HUES64 (cell line): ENCODE data around the gene AK2.
A peak's percentile ranks its signal among the peaks of the same experiment; 100 is the strongest.

ENCODE experiments used
- H3K27ac ChIP-seq: 2 replicates; pipeline ENCODE4 v1.7.0; 2013; ENCODE audit warnings: low read depth, low read length, inconsistent platforms
- H3K27me3 ChIP-seq: 2 replicates; pipeline ENCODE4 v1.6.1; 2013; ENCODE audit warnings: mild to moderate bottlenecking, low read length; ENCODE audit not compliant: insufficient read depth
- H3K36me3 ChIP-seq: 2 replicates; pipeline ENCODE4 v1.6.1; 2013; ENCODE audit warnings: mild to moderate bottlenecking, low read length; ENCODE audit not compliant: insufficient read depth
- H3K4me1 ChIP-seq: 2 replicates; pipeline ENCODE4 v1.6.1; 2013; ENCODE audit warnings: mild to moderate bottlenecking, low read length, moderate library complexity; ENCODE audit not compliant: insufficient read depth
- H3K4me3 ChIP-seq: 2 replicates; pipeline ENCODE4 v1.5.1; 2013; ENCODE audit warnings: mild to moderate bottlenecking, low read length, moderate library complexity
- H3K9ac ChIP-seq: 2 replicates; pipeline ENCODE4 v1.6.1; 2013; ENCODE audit warnings: mild to moderate bottlenecking, low read depth, low read length
- H3K9me3 ChIP-seq: 2 replicates; pipeline ENCODE4 v1.6.1; 2013; ENCODE audit warnings: low read depth, low read length; ENCODE audit not compliant: insufficient read depth
- WGBS: fragments of 150-250, 120-280 bp; methylation state at CpG from one replicate; pipeline ENCODE4 v1.1.7; 2013; ENCODE audit warnings: missing lambda C conversion rate; 5-methylcytosine and 5-hydroxymethylcytosine counted together

AK2 gene

DNA sequence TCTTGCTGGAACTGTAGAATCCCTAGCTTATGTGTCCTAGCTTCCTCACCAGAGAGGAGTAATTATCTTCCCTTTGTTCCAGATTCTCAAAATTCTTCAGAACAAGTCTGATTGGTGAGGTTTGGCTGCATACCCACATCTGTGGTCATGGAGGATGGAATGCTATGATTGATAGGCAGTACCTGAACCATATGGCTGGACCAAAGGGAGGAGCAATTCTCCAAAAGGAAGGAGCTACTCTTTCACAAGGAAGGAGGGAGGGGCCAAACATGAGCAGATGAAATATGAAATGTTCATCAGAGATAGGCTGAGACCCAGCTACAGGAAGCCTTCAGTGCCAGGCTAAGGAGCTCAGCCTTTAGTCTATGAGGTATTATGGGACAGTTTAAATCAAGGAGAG, 67.1 kb downstream of the AK2 start:
- H3K4me3 ChIP-seq: no peak overlapping the region
- no peaks in the 10 kb centered on the region for H3K9me3 ChIP-seq
- H3K9ac ChIP-seq: no peak overlapping the region
- H3K27me3 ChIP-seq: peaks cover 45% of the 10 kb centered on the region
- no peaks in the 10 kb centered on the region for H3K36me3 ChIP-seq
- no peak overlapping the region for H3K27ac ChIP-seq
- peaks cover 8% of the 10 kb centered on the region for H3K4me1 ChIP-seq

DNA sequence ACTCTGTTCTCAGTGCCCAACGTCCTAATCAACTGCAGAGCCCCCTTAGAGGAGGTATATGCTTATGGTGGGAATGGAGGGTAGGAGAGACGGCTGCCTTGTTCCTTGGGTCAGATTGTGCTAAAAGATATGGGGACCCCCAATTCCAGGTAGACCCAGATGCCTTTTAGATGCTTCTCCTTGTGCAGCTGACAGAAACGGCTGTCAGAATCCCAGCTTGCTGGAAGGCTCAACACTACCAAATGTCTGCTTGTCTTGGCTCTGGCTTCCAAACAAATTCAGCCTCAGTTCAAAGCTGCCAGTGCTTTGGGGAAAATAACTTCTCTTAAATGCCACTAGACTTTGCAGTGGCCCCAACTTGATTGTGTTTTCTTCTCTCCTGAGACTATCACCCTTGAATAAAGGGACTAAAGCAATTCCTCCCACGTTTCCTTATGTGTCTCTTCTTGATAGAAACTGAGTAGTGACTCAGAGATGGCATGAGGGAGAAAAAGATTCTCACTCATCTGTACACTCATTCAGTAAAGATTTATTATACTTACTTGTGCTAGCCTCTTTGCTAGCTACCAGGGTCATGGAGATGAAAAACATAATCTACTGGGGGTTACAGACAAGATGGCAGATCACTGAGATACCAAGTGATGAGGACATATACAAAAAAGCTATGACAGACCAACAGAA, 68.7 kb downstream of the AK2 start:
- H3K9ac ChIP-seq: no peak overlapping the region
- H3K9me3 ChIP-seq: no peaks in the 10 kb centered on the region
- H3K4me1 ChIP-seq: peaks cover 8% of the 10 kb centered on the region
- no peak overlapping the region for H3K27ac ChIP-seq
- no peak overlapping the region for H3K4me3 ChIP-seq
- WGBS: 87% methylated on average over 3 of the region's 4 CpGs
- H3K36me3 ChIP-seq: no peaks in the 10 kb centered on the region
- peaks cover 46% of the 10 kb centered on the region for H3K27me3 ChIP-seq

DNA sequence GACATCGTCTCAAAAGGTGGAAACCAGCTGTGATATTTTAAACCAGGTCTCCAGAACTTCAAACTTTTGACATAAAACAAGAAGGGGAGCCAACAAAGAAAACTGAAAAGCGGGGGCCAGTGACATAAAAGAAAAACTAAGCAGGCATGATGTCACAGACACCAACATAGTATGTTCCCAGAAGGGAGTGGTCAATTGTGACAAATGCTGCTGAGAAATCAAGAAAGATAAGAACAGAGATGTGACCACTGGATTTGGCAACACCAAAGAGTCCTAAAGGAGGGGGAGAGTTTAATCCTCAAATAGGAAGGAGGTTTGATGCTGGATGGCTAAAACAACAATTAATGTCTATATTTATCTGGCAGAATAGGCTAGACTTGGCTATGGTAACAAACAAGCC, 69.8 kb downstream of the AK2 start:
- H3K4me1 ChIP-seq: peaks cover 14% of the 10 kb centered on the region
- 92% methylated on average over 2 of the region's 2 CpGs for WGBS
- no peaks in the 10 kb centered on the region for H3K36me3 ChIP-seq

DNA sequence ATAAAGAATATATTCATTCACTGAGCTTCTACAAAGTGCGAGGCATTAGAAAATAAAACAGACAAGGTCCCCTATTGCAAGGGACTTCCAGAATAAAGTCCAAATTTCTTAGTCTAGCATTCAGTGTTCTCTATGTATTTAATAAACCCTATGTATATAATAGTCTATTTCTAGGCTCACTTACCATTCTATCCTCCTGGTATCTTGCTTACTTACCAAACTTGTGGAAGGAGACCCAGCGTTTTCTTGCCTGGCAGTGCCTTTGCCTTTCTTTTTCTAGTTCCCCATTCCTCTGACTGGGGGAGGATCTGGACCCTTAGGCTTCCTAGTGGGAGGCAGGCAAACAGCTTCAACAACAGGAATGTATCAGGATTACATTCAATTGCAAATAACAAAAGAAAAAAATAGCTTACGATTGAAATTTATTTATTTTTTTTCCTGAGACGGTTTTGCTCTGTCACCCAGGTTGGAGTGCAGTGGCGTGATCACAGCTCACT, 71.4 kb downstream of the AK2 start:
- no peak overlapping the region for H3K9ac ChIP-seq

More for the DNA sequence above, 69.8 kb downstream of the AK2 start:
- Histone ChIP-seq H3K27ac (no peak overlapping the region), H3K9ac (no peak overlapping the region), H3K9me3 (no peaks in the 10 kb centered on the region), H3K4me3 (no peak overlapping the region), H3K27me3 (peaks cover 42% of the 10 kb centered on the region)

DNA sequence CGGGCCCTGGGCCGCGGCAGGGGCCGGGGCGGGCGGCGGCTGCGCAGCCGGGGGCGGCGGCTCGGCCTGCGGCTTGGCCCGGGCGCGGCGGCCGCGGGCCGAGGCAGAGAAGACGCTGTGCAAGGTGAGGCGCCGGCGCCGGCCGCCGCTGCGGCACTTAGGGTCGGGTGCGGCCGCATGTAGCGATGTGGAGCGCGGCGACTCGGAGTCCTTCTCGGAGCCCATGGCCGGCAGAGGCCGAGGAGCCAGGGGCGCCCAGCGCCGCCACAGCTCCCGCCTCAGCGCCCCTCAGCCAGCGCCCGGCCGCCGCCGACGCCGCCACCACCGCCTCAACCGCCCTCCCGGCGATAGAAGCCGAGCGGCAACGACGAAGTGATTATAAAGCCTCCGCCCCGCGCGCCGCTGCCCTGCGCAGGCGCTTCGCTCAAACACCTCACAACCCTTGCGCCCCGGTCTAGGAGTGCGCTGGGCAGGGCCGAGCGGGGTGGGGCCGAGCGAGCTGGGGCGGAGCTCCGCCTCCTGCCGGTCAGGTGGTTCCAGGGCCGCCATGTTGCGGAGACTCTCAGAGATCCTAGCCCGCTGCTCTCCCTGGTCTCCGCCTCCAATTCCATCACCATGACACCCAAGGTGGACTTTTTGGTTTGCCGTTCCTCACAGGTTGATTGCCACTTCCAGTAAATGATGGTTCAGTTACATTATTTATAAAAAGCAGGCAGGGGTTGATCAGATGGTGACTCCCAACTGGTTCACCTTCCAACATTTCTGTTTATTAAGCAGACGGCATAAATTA, 72.0 kb downstream of the AK2 start, which contains the start of gene RNF19B:
RNF19B (minus strand) TSS at position 349 of the 790 bp plus-strand sequence; CDS start at position 225, 124 bp downstream.
- peak within 1 kb of the TSS; percentile 72 for H3K9ac ChIP-seq
- H3K27me3 ChIP-seq: peaks cover 24% of the 10 kb centered on the region
- peaks cover 14% of the 10 kb centered on the region for H3K4me1 ChIP-seq
- H3K9me3 ChIP-seq: no peaks in the 10 kb centered on the region
- H3K27ac ChIP-seq: peak within 1 kb of the TSS; percentile 82; the same call in 1 of the 2 replicates
- peak within 1 kb of the TSS; percentile 91 for H3K4me3 ChIP-seq
- H3K36me3 ChIP-seq: no peaks in the 10 kb centered on the region
- WGBS: 1% methylated on average over 83 of the region's 83 CpGs

More for the DNA sequence above, 71.4 kb downstream of the AK2 start:
- Histone ChIP-seq H3K9me3 (no peaks in the 10 kb centered on the region), H3K27ac (no peak overlapping the region; the same call in 1 of the 2 replicates), H3K36me3 (no peaks in the 10 kb centered on the region), H3K27me3 (peaks cover 27% of the 10 kb centered on the region), H3K4me3 (peak overlapping the region; percentile 91), H3K4me1 (peaks cover 14% of the 10 kb centered on the region)
- WGBS: 67% methylated on average over 5 of the region's 5 CpGs

DNA sequence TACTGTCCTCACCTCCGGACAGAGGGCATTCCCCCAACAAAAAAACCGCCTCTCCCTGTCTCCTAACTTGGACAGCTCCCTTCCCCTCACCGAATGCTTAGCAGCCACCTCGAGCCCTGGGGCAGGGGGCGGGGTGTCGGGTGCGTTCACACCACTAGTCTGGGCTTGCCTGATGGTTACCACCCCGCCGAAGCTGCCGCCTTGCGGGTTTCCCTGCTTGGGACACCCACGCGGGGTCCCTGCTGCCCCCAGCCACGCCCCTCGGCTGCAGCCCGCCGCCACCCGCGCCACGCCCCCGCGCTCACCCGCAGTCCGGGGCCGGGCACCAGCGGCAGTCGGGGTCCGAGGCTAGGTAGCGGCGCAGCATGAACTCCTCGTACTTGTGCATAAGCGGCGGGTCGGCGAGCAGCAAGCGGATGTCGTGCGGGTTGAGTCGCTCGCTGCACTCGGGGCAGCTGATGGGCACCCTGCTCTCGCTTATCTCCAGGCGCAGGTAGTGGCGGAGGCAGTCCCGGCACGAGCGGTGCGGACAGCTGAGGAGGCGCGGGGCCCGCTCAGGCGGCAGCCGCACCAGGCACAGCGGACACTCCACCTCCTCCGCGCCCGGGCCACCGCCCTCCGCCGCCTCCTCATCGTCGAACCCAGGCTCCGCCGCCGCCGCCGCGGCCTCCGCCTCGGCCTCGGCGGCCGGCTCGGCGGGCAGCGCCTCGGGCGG, 72.8 kb downstream of the AK2 start:
- Histone ChIP-seq H3K36me3 (no peaks in the 10 kb centered on the region), H3K9ac (peak overlapping the region; percentile 60), H3K4me1 (peaks cover 14% of the 10 kb centered on the region), H3K27ac (no peak overlapping the region), H3K4me3 (peak overlapping the region; percentile 91), H3K9me3 (no peaks in the 10 kb centered on the region), H3K27me3 (peaks cover 21% of the 10 kb centered on the region)
- WGBS: under 1% methylated on average over 78 of the region's 78 CpGs

DNA sequence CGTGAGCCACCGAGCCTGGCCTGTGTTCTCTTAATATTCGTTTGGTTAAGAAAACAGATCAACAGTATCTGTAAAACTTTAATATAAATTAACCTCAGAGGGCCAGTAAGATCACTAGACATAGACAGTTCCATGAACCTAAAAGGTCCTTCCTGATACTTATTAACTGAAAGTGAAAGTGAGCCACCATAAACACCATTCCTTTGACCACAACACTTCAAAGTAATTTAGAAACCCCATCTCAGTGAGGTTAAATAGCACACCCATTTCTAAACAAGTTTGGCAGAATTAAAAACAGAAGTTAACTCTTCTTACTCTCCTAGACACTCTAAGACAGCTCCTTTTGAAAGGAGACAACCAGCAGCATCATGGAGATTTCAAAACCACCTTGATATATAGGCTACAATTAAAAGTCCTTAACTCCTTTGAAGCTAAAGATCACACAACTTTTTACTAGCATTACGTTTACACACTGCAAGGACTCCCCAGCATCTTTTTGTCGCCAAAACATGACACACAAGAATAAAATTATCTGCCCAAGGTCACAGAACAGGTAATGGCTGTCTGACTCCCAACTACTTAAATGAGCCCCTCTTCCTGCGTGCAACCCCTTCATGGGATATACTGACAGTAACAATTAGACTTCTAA, 74.3 kb downstream of the AK2 start:
- H3K27me3 ChIP-seq: peaks cover 10% of the 10 kb centered on the region
- H3K36me3 ChIP-seq: no peaks in the 10 kb centered on the region
- peak overlapping the region; percentile 91 for H3K4me3 ChIP-seq
- H3K9ac ChIP-seq: no peak overlapping the region
- no peaks in the 10 kb centered on the region for H3K9me3 ChIP-seq
- H3K27ac ChIP-seq: no peak overlapping the region
- peaks cover 14% of the 10 kb centered on the region for H3K4me1 ChIP-seq
- WGBS: 79% methylated on average over 6 of the region's 6 CpGs

DNA sequence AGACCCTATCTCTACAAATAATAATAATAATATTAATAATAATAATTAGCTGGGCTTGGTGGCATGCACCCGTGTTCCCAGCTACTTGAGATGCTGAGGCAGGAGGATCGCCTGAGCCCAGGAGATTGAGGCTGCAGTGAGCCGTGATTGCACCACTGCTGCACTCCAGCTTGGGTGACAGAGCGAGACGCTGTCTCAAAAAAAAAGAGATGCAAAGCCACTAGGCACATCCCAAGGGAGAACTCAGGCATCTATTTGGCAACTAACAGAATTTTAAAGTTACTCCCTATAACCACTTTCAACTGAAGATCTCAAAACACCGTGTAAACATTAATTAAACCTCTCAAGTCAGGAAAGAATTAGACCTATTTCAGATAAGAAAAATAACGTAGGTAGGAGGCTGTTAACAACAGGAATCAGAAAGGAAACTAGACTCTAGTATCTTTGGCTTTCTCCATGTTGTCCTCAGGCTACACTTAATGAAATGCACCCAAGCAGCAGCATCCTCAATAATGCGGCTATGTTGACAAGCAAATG, 75.8 kb downstream of the AK2 start:
- WGBS: 87% methylated on average over 8 of the region's 8 CpGs
- no peak overlapping the region for H3K9ac ChIP-seq
- peaks cover 14% of the 10 kb centered on the region for H3K4me1 ChIP-seq
- H3K36me3 ChIP-seq: no peaks in the 10 kb centered on the region
- no peak overlapping the region for H3K4me3 ChIP-seq
- peaks cover 10% of the 10 kb centered on the region for H3K27me3 ChIP-seq
- H3K9me3 ChIP-seq: no peaks in the 10 kb centered on the region
- H3K27ac ChIP-seq: no peak overlapping the region

DNA sequence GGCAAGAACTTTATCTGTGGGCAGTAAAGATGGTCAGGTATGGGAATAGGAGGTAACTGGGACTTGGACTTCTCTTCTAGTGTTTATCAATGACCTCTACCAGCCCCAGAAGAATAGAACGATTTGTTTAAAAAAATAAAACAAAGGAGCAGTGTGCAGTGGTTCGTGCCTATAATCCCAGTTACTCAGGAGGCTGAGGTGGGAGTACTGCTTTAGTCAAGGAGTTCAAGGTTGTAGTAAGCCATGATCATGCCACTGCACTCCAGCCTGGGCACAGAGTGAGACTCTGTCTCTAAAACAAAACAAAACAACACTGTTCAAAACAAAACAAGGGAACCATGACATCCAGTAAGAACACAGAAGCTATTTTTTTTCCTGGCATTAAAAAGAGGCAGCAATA, 76.3 kb downstream of the AK2 start:
- H3K4me1 ChIP-seq: peaks cover 11% of the 10 kb centered on the region
- 88% methylated on average over 2 of the region's 2 CpGs for WGBS
- H3K27me3 ChIP-seq: peaks cover 10% of the 10 kb centered on the region
- H3K36me3 ChIP-seq: no peaks in the 10 kb centered on the region
- H3K9ac ChIP-seq: no peak overlapping the region
- no peak overlapping the region for H3K27ac ChIP-seq
- H3K9me3 ChIP-seq: no peaks in the 10 kb centered on the region
- no peak overlapping the region for H3K4me3 ChIP-seq

DNA sequence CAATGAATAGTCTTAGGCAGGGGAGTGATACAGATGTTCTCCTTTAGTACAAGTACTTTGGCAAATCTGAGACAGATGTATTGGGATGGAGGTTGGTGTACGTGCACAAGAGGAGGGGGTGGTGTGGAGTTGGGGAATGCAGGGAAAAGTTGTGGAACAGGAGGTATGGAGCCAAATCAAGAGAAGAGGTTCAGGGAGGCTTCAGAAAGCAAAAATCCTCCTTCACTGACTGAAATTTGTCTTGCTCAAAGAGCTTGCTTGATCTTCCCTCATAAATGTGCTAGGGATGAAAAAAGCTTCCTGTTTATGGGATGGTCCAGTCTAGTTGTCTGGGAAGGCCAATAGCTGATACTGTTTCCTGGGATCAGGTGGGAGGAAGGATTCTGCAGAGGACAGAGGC, 77.9 kb downstream of the AK2 start:
- Histone ChIP-seq H3K36me3 (no peaks in the 10 kb centered on the region), H3K9me3 (no peaks in the 10 kb centered on the region), H3K9ac (no peak overlapping the region), H3K4me1 (peaks cover 6% of the 10 kb centered on the region), H3K27ac (no peak overlapping the region), H3K4me3 (no peak overlapping the region), H3K27me3 (peaks cover 10% of the 10 kb centered on the region)
- 85% methylated on average over 1 of the region's 1 CpG for WGBS
